GM20431 (cell line): ENCODE data around the gene NUP214.
"Not testable (repeated sequence)": the region's sequence is repeated elsewhere in the genome, so short reads cannot be mapped to it uniquely, and the experiment has no call there.

Experiments
- in situ Hi-C: fragments of 300-500 bp; cut with MseI, MboI; formaldehyde crosslinking; loops from one replicate; pipeline ENCODE4 v1.15.0; 2020; ENCODE audit warnings: low sequenced_read_pairs; ENCODE audit not compliant: unreplicated experiment

Gene NUP214

GRCh38 chr9:131153595-131153994 is 28.2 kb downstream of the NUP214 start:
- in situ Hi-C loops = no loop called here

GRCh38 chr9:131158673-131159072 is 33.3 kb downstream of the NUP214 start:
- in situ Hi-C loops = not testable (repeated sequence)

GRCh38 chr9:131160416-131161112 is 35.2 kb downstream of the NUP214 start:
- in situ Hi-C loops = no loop called here

GRCh38 chr9:131161585-131161984 is 36.2 kb downstream of the NUP214 start:
- in situ Hi-C loops = no loop called here

GRCh38 chr9:131162886-131163285 is 37.5 kb downstream of the NUP214 start:
- in situ Hi-C loops = no loop called here

GRCh38 chr9:131165523-131165922 is 40.1 kb downstream of the NUP214 start:
- in situ Hi-C loops = no loop called here

GRCh38 chr9:131167146-131167692 is 41.8 kb downstream of the NUP214 start:
- in situ Hi-C loops = no loop called here

GRCh38 chr9:131167936-131168335 is 42.5 kb downstream of the NUP214 start:
- in situ Hi-C loops = no loop called here

GRCh38 chr9:131169563-131170240 is 44.3 kb downstream of the NUP214 start:
- in situ Hi-C loops = no loop called here

GRCh38 chr9:131173995-131174394 is 48.6 kb downstream of the NUP214 start:
- in situ Hi-C loops = no loop called here

- in situ Hi-C loops = loop anchor here (5.0 kb wide), 1 partner anchor 158 kb away; no protein-coding TSS in a partner anchor
Observed at GRCh38 chr9:131174681-131175239, 49.4 kb downstream of the NUP214 start.

- in situ Hi-C loops = loop anchor here (5.0 kb wide), 1 partner anchor 154 kb away; no protein-coding TSS in a partner anchor
Observed at GRCh38 chr9:131177898-131178297, 52.5 kb downstream of the NUP214 start.

GRCh38 chr9:131178382-131178781 is 53.0 kb downstream of the NUP214 start:
- in situ Hi-C loops = loop anchor here (5.0 kb wide), 1 partner anchor 154 kb away; no protein-coding TSS in a partner anchor

GRCh38 chr9:131178926-131179325 is 53.5 kb downstream of the NUP214 start:
- in situ Hi-C loops = loop anchor here (5.0 kb wide), 1 partner anchor 153 kb away; no protein-coding TSS in a partner anchor

- in situ Hi-C loops = loop anchor here (5.0 kb wide), 1 partner anchor 153 kb away; no protein-coding TSS in a partner anchor
Observed at GRCh38 chr9:131179561-131180219, 54.3 kb downstream of the NUP214 start.

- in situ Hi-C loops = no loop called here
Observed at GRCh38 chr9:131180454-131180853, 55.1 kb downstream of the NUP214 start.

- in situ Hi-C loops = no loop called here
Observed at GRCh38 chr9:131181091-131181681, 55.8 kb downstream of the NUP214 start.

GRCh38 chr9:131185924-131186323 is 60.5 kb downstream of the NUP214 start:
- in situ Hi-C loops = no loop called here

- in situ Hi-C loops = no loop called here
Observed at GRCh38 chr9:131186622-131187021, 61.2 kb downstream of the NUP214 start.

- in situ Hi-C loops = no loop called here
Observed at GRCh38 chr9:131187957-131188356, 62.6 kb downstream of the NUP214 start.
